ENCODE measurements around the gene SLC35F1.
A peak's percentile ranks its signal among the peaks of the same experiment; 100 is the strongest.

- no peak for TF ChIP-seq SREBF2 (IDR thresholded peaks at IDR 0.05)
- no peak for TF ChIP-seq TP53 (CRISPR knock-in tag; IDR thresholded peaks at IDR 0.05)
- peak; percentile 41; the same call in 1 of the 3 replicates for TF ChIP-seq SMC3 (IDR thresholded peaks at IDR 0.05)
- no peak for TF ChIP-seq NFE2L2 (conservative IDR thresholded peaks at IDR 0.05; ENCODE audit: low read length)
- TF ChIP-seq CTCF (IDR thresholded peaks at IDR 0.05): peak; percentile 52
- TF ChIP-seq ZNF302 (CRISPR knock-in tag; IDR thresholded peaks at IDR 0.05): no peak
- no peak for TF ChIP-seq BCL3 (IDR thresholded peaks at IDR 0.05)
- TF ChIP-seq JUNB (IDR thresholded peaks at IDR 0.05): no peak
Measured at GRCh38 chr6:117976030-117976651, 69.1 kb downstream of the SLC35F1 start.
